Measurements from ENCODE around the gene REC8. TPM values are rescaled to one million over a fixed set of nuclear protein-coding genes. Genes with fewer than 3 reads are reported as not detected.

REC8 gene
- total RNA-seq, 1 experiment from 2014 or later, result 58.0 TPM

DNA sequence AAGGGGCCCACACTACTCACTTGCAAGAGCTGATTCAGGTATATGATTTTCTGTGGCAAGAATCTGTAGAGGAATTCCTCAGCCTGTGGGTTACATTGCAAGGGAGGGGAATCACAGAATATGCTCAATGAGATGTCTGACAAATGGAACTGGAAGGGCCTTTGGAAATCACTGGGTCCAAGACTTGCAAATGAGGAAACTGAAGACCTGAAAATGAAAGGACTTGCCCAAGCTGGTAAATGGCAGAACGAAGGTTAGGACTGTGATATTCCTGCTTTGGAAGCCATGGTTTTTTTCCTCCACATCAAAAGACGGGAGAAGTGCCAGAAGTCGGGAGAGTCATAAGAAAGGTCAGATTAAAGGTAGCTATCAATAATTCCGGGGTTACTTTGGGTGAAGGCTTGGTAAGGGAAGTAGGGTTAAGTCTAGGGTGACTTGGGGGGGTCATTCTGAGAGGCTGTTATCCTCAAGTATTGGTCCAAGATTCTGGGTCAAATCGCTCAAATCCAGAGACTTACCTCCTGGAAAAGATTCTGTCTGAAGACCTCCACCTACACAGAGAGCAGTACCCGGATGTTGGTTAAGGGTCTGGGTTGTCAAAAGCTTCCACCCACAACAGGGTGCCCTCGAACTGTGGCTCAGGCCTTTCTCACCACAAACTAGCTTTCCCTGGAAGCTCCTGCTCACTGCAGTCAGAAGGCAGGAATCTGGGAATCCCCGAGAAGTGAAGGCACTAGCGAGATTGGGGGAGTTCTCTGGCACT lies 26.0 kb upstream of the REC8 start:
- Histone ChIP-seq H3K4ac (ENCODE audit: low read depth, low read length) (no peak overlapping the region), H3K79me2 (ENCODE audit: insufficient read depth, low read length) (peaks cover 8% of the 10 kb centered on the region; the same call in 1 of the 2 replicates), H3K27ac (ENCODE audit: insufficient read length, low read depth, low read length) (no peak overlapping the region), H4K8ac (replicated peaks; ENCODE audit: insufficient read length, low read depth, low read length) (no peak overlapping the region), H2BK120ac (ENCODE audit: low read depth, low read length, poor library complexity, severe bottlenecking) (no peak overlapping the region), H4K20me1 (ENCODE audit: control insufficient read depth, insufficient read depth, insufficient read length) (no peaks in the 10 kb centered on the region), H4K91ac (ENCODE audit: insufficient read length, low read depth, low read length) (no peak overlapping the region), H2BK5ac (ENCODE audit: insufficient read length, low read length) (no peak overlapping the region), H2BK20ac (ENCODE audit: low read depth, low read length, poor library complexity, severe bottlenecking) (no peak overlapping the region), H3T11ph (ENCODE audit: low read length) (no peak overlapping the region), H3K9ac (ENCODE audit: extremely low read depth, insufficient read length, low read length) (peak overlapping the region; percentile 86), H3K23ac (ENCODE audit: insufficient read length, low read depth, low read length) (no peak overlapping the region), H3K56ac (ENCODE audit: insufficient read length, low read depth, low read length) (no peak overlapping the region), H2AK5ac (ENCODE audit: insufficient read length, low read length) (no peak overlapping the region), H3K23me2 (ENCODE audit: insufficient read length, low read depth, low read length, poor library complexity, severe bottlenecking) (peaks cover 19% of the 10 kb centered on the region), H3K79me1 (ENCODE audit: insufficient read depth, low read depth, low read length, poor library complexity, severe bottlenecking) (peaks cover 4% of the 10 kb centered on the region), H3K18ac (ENCODE audit: insufficient read length, low read depth, low read length) (peak overlapping the region; percentile 77), H3K4me2 (ENCODE audit: insufficient read depth, insufficient read length, low read length) (peak overlapping the region; percentile 83), H2BK12ac (ENCODE audit: insufficient read length, low read depth, low read length) (no peak overlapping the region), H2AFZ (ENCODE audit: low read length) (no peak overlapping the region), H3K27me3 (ENCODE audit: insufficient read depth, low read length) (no peaks in the 10 kb centered on the region), H3K14ac (ENCODE audit: insufficient read depth, low read length) (peak overlapping the region; percentile 81; the same call in 1 of the 2 replicates), H3K4me1 (ENCODE audit: insufficient read depth, low read length) (no peaks in the 10 kb centered on the region), H2BK15ac (ENCODE audit: low read depth, low read length) (no peak overlapping the region), H4K5ac (ENCODE audit: insufficient read length, low read depth, low read length) (no peak overlapping the region), H3K9me3 (ENCODE audit: control insufficient read depth, low read depth, low read length) (no peaks in the 10 kb centered on the region)
- no peaks in the 10 kb centered on the region for H3K27me3 Mint-ChIP-seq (ENCODE audit: low read depth)
- peak overlapping the region; percentile 96 to 99 for H3K4me3 Mint-ChIP-seq
- peaks cover 9 to 52% (median 50%) of the 10 kb centered on the region in 3 experiments for H3K36me3 Mint-ChIP-seq (ENCODE audit: insufficient read depth in 1 of 3, low read depth in 3 of 3)
- TF ChIP-seq, protein P1, sequence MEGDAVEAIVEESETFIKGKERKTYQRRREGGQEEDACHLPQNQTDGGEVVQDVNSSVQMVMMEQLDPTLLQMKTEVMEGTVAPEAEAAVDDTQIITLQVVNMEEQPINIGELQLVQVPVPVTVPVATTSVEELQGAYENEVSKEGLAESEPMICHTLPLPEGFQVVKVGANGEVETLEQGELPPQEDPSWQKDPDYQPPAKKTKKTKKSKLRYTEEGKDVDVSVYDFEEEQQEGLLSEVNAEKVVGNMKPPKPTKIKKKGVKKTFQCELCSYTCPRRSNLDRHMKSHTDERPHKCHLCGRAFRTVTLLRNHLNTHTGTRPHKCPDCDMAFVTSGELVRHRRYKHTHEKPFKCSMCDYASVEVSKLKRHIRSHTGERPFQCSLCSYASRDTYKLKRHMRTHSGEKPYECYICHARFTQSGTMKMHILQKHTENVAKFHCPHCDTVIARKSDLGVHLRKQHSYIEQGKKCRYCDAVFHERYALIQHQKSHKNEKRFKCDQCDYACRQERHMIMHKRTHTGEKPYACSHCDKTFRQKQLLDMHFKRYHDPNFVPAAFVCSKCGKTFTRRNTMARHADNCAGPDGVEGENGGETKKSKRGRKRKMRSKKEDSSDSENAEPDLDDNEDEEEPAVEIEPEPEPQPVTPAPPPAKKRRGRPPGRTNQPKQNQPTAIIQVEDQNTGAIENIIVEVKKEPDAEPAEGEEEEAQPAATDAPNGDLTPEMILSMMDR (conservative IDR thresholded peaks at IDR 0.05), result no peak
- H3K9me3 Mint-ChIP-seq, result no peaks in the 10 kb centered on the region
- peaks cover 24% of the 10 kb centered on the region in 2 experiments for H3K4me1 Mint-ChIP-seq
- H3K27ac Mint-ChIP-seq, result peak overlapping the region; percentile 68 to 92 (median 68); a peak in 5 of 7 replicates
- WGBS (ENCODE audit: extremely low coverage, insufficient read length, low lambda C conversion rate), result no CpG with 5 or more reads among the region's 9 CpGs
- no peak for DNase-seq
